Measurements from ENCODE around the gene ISLR. TPM values are rescaled to one million over a fixed set of nuclear protein-coding genes. Genes with fewer than 3 reads are reported as not detected.

Gene ISLR
- polyA plus RNA-seq, 2 of the 4 experiments (the other 2 are of a cell fraction) = 0.10 to 0.43 TPM

DNA sequence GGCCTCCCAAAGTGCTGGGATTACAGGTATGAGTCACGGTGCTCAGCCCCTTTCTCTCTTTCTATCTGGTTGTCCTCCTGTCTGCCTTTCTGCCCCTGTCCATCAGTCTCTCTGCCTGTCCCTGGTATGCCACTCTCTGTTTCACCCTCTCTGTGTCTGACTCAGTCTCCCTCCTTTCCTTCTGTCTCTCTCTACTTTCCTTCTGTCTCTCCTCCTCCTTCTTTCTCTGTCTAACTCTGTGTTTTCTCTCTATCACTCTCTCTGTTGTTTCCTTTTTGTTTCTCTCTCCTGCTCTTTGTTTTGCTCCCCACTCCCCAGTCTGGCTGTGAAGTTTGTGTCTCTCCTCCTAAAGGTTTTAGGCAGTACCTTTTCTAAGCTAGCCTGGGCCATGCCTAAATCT lies 38.1 kb downstream of the ISLR start:
- H3K4me1 ChIP-seq = peaks cover 47% of the 10 kb centered on the region
- H3K4me3 ChIP-seq = no peak overlapping the region
- DNase-seq (ENCODE audit: low read depth in 1 of 2, low spot score in 1 of 2) = no peak
- TF ChIP-seq CHD4 (IDR thresholded peaks at IDR 0.05; ENCODE audit: borderline replicate concordance) = no peak
- TF ChIP-seq CHD2 (IDR thresholded peaks at IDR 0.05; ENCODE audit: low read length, partially characterized antibody) = no peak
- TF ChIP-seq RARB (CRISPR knock-in tag; IDR thresholded peaks at IDR 0.05) = no peak
- no peak for TF ChIP-seq RNF2 (IDR thresholded peaks at IDR 0.05; ENCODE audit: borderline replicate concordance, low read depth)
- TF ChIP-seq TP53 (CRISPR knock-in tag; IDR thresholded peaks at IDR 0.05) = no peak
- TF ChIP-seq GATA3 (IDR thresholded peaks at IDR 0.05; ENCODE audit: borderline replicate concordance) = no peak
- no peak for TF ChIP-seq KDM5A (IDR thresholded peaks at IDR 0.05)
- TF ChIP-seq MYC (IDR thresholded peaks at IDR 0.05; ENCODE audit: borderline replicate concordance, low read length) = no peak
- TF ChIP-seq CBX2 (IDR thresholded peaks at IDR 0.05; ENCODE audit: borderline replicate concordance, low read depth) = no peak
- no peak for TF ChIP-seq TFCP2L1 (CRISPR knock-in tag; IDR thresholded peaks at IDR 0.05)
- TF ChIP-seq FOXS1 (CRISPR knock-in tag; IDR thresholded peaks at IDR 0.05) = no peak
- TF ChIP-seq, protein P1, sequence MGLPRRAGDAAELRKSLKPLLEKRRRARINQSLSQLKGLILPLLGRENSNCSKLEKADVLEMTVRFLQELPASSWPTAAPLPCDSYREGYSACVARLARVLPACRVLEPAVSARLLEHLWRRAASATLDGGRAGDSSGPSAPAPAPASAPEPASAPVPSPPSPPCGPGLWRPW (IDR thresholded peaks at IDR 0.05) = no peak
- no peak for TF ChIP-seq ZFP36 (IDR thresholded peaks at IDR 0.05; ENCODE audit: borderline replicate concordance, partially characterized antibody)
- no peak for TF ChIP-seq RAD21 (conservative IDR thresholded peaks at IDR 0.05 in 1 of 2, IDR thresholded peaks at IDR 0.05 in 1 of 2)
- TF ChIP-seq ESRRA (IDR thresholded peaks at IDR 0.05; ENCODE audit: borderline replicate concordance, low read length) = no peak
- TF ChIP-seq, protein P2, sequence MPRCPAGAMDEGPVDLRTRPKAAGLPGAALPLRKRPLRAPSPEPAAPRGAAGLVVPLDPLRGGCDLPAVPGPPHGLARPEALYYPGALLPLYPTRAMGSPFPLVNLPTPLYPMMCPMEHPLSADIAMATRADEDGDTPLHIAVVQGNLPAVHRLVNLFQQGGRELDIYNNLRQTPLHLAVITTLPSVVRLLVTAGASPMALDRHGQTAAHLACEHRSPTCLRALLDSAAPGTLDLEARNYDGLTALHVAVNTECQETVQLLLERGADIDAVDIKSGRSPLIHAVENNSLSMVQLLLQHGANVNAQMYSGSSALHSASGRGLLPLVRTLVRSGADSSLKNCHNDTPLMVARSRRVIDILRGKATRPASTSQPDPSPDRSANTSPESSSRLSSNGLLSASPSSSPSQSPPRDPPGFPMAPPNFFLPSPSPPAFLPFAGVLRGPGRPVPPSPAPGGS (IDR thresholded peaks at IDR 0.05) = no peak
- H3K9me3 ChIP-seq = no peaks in the 10 kb centered on the region
- no peak overlapping the region for H3K4me2 ChIP-seq
- ATAC-seq = no peak
- peak overlapping the region; percentile 13 to 70; a peak in 3 of 6 replicates for H3K27ac ChIP-seq
- ChIA-PET CTCF (interaction anchor here (0.6 to 2.2 kb wide), 2 partner anchors 9 to 96 kb away, joined by 3 to 6 read pairs; partner anchors contain the start of gene STRA6), POLR2A (no interaction called here)
- FAIRE-seq = no peak
- 94% methylated on average over 1 of the region's 1 CpG for WGBS (ENCODE audit: missing lambda C conversion rate)

DNA sequence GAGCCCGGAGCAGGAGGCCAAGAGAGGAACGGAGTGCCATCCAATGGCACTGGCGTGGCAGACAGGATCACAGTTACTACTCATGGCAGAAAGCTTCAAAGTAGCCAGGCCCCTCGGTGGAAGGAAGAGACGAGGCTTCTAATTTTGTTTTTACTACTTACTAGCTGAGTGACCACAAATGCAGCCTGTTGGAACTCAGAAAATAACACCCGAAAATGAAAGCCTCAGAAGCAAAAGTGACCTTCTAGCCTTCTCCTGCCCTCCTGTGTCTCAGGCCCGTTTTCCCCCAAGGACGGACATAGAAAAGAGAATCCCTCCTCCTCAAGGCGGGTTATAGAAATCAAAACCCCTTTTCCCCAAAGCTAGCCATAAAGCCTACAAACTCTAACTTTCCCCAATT lies 39.0 kb downstream of the ISLR start:
- Histone ChIP-seq H3K4me3 (no peak overlapping the region), H3K4me2 (no peak overlapping the region), H3K4me1 (peaks cover 52% of the 10 kb centered on the region), H3K9me3 (no peaks in the 10 kb centered on the region), H3K27ac (peak overlapping the region; percentile 13 to 70; a peak in 3 of 6 replicates)
- ChIA-PET CTCF (interaction anchor here (0.6 to 2.2 kb wide), 4 partner anchors 10 to 274 kb away, joined by 3 to 6 read pairs (median 3); partner anchors contain the start of gene STRA6), POLR2A (no interaction called here)
- DNase-seq (ENCODE audit: low read depth in 1 of 2, low spot score in 1 of 2) (no peak), FAIRE-seq (no peak), ATAC-seq (no peak)
- no peak for TF ChIP-seq CBX2 (IDR thresholded peaks at IDR 0.05; ENCODE audit: borderline replicate concordance, low read depth)
- TF ChIP-seq KDM1A (IDR thresholded peaks at IDR 0.05; ENCODE audit: low read depth) = no peak
- no peak for TF ChIP-seq RFX5 (IDR thresholded peaks at IDR 0.05)
- no peak for TF ChIP-seq HOXA7 (CRISPR knock-in tag; IDR thresholded peaks at IDR 0.05)
- TF ChIP-seq POLR2AphosphoS2 (conservative IDR thresholded peaks at IDR 0.05; ENCODE audit: low read length) = no peak
- TF ChIP-seq, protein P3, sequence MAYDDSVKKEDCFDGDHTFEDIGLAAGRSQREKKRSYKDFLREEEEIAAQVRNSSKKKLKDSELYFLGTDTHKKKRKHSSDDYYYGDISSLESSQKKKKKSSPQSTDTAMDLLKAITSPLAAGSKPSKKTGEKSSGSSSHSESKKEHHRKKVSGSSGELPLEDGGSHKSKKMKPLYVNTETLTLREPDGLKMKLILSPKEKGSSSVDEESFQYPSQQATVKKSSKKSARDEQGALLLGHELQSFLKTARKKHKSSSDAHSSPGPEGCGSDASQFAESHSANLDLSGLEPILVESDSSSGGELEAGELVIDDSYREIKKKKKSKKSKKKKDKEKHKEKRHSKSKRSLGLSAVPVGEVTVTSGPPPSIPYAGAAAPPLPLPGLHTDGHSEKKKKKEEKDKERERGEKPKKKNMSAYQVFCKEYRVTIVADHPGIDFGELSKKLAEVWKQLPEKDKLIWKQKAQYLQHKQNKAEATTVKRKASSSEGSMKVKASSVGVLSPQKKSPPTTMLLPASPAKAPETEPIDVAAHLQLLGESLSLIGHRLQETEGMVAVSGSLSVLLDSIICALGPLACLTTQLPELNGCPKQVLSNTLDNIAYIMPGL (CRISPR knock-in tag; IDR thresholded peaks at IDR 0.05; ENCODE audit: borderline replicate concordance) = no peak
- TF ChIP-seq ESRRA (IDR thresholded peaks at IDR 0.05; ENCODE audit: borderline replicate concordance, low read length) = no peak
- TF ChIP-seq ZFP36 (IDR thresholded peaks at IDR 0.05; ENCODE audit: borderline replicate concordance, partially characterized antibody) = no peak
- no peak for TF ChIP-seq KDM5A (IDR thresholded peaks at IDR 0.05)
- TF ChIP-seq, protein P4, sequence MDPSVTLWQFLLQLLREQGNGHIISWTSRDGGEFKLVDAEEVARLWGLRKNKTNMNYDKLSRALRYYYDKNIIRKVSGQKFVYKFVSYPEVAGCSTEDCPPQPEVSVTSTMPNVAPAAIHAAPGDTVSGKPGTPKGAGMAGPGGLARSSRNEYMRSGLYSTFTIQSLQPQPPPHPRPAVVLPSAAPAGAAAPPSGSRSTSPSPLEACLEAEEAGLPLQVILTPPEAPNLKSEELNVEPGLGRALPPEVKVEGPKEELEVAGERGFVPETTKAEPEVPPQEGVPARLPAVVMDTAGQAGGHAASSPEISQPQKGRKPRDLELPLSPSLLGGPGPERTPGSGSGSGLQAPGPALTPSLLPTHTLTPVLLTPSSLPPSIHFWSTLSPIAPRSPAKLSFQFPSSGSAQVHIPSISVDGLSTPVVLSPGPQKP (IDR thresholded peaks at IDR 0.05; ENCODE audit: low read depth, low read length) = no peak
- TF ChIP-seq RARB (CRISPR knock-in tag; IDR thresholded peaks at IDR 0.05) = no peak
- TF ChIP-seq TFCP2L1 (CRISPR knock-in tag; IDR thresholded peaks at IDR 0.05) = no peak
- 88% methylated on average over 9 of the region's 9 CpGs for WGBS (ENCODE audit: missing lambda C conversion rate)

Measured in A549 (cell line).